CD1c-positive myeloid dendritic cell (primary cell): ENCODE data around the gene ZBTB40.
A peak's percentile ranks its signal among the peaks of the same experiment; 100 is the strongest.

Source experiments
- DNase-seq: peaks from one replicate; pipeline ENCODE4 v3.0.0-alpha.2; 2016; ENCODE audit errors: extremely low spot score

Gene ZBTB40, protein sequence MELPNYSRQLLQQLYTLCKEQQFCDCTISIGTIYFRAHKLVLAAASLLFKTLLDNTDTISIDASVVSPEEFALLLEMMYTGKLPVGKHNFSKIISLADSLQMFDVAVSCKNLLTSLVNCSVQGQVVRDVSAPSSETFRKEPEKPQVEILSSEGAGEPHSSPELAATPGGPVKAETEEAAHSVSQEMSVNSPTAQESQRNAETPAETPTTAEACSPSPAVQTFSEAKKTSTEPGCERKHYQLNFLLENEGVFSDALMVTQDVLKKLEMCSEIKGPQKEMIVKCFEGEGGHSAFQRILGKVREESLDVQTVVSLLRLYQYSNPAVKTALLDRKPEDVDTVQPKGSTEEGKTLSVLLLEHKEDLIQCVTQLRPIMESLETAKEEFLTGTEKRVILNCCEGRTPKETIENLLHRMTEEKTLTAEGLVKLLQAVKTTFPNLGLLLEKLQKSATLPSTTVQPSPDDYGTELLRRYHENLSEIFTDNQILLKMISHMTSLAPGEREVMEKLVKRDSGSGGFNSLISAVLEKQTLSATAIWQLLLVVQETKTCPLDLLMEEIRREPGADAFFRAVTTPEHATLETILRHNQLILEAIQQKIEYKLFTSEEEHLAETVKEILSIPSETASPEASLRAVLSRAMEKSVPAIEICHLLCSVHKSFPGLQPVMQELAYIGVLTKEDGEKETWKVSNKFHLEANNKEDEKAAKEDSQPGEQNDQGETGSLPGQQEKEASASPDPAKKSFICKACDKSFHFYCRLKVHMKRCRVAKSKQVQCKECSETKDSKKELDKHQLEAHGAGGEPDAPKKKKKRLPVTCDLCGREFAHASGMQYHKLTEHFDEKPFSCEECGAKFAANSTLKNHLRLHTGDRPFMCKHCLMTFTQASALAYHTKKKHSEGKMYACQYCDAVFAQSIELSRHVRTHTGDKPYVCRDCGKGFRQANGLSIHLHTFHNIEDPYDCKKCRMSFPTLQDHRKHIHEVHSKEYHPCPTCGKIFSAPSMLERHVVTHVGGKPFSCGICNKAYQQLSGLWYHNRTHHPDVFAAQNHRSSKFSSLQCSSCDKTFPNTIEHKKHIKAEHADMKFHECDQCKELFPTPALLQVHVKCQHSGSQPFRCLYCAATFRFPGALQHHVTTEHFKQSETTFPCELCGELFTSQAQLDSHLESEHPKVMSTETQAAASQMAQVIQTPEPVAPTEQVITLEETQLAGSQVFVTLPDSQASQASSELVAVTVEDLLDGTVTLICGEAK

DNA sequence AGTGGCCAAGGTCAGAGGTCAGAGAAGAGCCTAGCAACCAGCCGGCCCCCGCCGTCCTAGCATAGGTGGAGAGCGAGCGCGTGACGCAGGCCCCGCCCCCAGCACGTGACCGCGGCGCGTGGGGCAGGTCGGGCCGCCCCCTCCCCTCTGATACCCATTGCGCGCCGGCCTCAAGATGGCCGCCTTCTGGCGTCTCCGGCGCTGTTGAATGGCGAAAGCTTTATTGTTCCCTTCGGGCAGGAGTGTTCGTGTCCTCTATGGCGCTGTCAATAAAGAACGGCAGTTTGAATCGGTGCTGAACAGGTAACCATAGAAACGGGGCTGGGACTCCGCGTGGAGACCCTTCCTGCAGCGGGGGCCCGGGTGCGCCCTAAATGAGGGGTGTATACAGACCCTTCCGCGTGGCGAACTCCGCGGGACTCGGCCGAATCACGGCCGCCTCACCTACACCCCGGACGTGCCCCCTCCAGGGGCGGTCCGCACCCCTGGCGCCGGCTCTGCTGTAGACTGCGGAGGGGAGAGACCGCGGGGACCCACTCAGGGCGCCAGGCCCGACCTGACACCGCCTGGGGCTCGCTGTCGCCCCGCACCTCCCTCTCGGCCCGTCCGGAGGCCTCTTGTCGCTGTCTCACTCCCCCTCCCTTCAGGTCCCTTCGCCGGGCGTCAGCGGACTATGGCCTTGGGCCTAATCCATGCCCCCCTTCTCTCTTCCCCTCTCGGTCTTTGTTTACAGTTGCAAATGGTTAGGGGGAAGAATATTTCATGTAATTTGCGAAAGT lies at the start of gene ZBTB40:
Gene ZBTB40 (plus strand): TSS at position 150 of the 779 bp plus-strand sequence. CDS start 38,098 bp downstream, outside the sequence.
- DNase-seq = peak; percentile 97

DNA sequence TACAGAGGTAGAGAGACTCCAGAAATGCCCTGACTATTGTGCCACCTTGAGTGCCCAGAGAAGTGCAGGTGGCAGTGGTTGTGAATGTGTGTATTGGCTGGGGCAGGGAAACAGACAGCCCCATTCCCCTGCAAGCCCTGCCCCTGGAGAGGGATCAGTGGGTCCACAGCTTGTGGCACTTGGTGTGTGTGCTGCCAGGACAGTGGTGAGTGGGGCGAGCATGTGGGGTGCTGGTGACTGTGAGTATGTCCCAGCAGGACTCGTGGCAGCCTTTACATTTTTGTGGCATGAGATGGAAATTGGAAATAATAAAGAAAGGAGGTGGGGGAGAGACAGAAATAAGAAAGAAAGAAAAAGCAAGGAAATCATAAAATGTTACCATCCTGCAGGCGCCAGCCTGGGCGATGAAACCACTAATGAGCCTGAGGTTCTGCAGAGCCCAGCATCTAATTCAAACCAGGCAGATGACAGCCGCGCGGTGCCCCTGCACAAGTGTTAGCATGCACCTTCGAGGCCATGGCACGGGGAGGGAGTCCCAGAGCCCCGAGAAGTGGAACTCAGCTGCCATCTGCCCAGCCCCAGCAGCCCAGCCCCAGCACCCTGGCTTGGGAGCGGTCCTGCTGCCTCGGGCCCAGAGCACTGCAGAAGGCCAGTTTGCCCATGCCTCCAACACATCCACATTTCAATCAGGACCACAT lies 49.1 kb upstream of the ZBTB40 start:
- no peak for DNase-seq

DNA sequence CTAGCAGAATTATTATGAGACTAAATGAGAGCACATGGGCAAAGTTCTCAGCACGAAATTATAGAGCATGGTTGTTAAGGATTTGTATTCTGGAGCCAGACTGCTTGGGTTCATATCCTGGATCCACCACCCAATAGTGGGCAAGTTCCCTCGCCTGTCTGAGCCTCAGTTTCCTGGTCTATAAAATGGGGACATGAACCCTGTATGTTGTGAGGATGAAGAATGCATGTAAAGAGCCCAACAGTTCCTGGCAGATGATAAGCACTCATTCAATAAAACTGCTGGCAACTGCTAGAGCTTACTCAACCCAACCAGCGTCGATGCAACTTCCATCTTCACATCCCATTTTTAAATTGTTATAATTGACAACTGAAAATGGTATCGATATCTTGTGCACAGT lies 47.2 kb upstream of the ZBTB40 start:
- no peak for DNase-seq

DNA sequence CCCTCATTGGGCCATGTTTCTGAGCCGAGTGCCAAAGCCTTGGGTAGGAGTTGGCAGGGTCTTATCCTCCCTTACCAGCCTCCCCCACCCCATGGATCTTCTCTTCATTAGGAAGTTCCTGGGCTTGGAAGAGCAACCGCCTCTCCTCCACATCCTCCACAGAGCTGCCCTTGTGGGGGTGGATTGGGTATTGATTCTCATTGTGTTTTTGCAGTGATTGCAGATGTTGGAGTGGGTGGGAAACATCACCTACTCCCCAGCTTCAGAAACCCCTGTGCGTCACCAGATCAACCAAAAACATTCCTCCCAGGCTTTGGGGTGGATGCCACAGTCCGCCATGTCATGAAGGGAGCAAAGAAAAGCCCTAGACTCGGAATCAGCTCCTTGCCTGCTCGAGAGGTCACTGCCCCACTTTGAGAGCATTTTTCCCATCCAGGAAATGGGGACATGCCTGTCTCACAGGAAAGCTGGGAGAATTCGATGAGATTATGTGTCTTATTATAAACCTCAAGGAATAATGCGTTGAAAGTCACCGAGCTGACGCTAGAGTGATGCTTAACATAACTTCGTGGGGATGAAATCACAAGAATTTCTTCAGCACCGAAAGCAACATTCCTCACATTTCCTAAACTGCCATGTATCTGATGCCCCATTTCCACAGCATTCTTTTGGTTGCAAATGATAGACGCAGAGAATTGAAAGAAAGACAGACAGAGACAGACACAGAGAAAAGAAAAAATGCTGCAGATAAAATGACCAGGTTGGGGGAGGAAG lies 44.7 kb upstream of the ZBTB40 start:
- DNase-seq = no peak

DNA sequence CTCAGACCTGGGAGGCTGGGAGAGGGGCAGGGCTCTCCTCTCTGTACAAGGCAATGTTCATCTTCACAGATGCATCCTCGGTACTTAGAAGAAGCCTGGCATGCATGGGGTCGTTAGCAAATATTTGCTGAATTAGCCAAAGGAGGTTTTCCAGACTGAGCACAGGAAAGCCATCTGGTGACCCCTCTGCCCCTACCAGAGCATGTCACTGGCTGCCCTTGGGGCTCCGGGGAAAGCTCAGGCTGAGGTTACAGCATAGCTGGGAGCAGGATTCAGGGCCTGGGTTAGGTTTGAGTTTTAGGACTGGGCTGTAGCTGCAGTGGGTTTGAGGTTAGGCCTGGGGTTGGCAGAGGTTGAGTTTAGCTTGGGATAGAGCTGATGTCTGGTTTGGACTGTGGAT lies 43.4 kb upstream of the ZBTB40 start:
- DNase-seq = no peak

DNA sequence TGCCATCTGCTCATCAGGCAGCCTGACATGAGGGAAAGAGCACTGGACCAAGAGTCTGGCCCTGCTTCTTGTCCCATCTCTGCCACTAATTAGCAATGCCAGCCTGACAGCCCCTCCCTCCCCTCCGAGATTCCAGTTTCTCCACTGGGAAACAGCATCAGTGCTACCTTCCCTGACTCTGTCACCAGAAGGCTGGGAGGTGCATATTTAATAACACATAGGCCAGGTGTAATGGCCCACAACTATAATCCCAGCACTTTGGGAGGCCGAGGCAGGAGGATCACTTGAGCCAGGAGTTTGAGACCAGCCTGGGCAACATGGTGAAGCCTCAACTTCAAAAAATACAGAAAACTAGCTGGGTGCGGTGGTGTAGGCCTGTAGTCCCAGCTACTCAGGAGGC lies 41.2 kb upstream of the ZBTB40 start:
- no peak for DNase-seq

DNA sequence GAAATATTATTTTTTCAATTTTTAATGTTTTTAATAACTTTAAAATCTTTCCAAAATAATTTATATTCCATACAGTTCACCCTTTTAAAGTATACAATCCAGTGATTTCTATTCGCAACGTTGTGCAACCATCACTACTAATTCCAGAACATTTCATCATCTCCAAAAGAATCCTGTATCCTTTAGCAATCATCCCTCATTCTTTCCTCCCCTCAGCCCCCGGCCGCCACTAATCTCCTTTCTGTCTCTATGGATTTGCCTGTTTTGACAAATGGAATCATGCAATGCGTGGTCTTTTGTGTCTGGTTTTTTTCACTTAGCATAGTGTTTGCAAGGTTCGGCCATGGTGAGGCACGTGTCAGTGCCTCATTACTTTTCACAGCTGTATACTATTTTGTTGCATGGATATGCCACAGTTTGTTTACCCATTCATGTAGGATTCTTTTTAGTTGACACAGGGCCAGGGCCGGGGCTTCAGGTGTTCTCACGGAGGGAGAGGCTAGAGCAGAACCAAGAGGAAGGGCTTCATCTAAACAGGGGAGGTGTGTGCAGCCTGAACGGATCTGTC lies 40.6 kb upstream of the ZBTB40 start:
- DNase-seq = no peak

DNA sequence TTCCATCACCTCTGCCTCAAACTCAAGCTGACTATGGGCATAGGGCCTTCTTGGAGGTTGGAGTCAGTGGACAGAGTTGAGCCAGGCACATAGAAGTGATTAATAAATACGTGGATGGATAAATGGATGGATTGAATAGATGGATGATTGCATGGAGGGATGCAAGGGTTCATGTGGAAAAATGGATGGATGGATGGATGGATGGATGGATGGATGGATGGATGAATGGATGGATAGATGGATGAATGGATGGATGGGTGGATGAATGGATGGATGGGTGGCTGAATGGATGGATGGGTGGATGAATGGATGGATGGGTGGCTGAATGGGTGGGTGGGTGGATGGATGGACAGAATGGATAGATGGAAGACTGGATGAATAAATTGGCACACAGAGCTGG lies 40.1 kb upstream of the ZBTB40 start:
- no peak for DNase-seq

DNA sequence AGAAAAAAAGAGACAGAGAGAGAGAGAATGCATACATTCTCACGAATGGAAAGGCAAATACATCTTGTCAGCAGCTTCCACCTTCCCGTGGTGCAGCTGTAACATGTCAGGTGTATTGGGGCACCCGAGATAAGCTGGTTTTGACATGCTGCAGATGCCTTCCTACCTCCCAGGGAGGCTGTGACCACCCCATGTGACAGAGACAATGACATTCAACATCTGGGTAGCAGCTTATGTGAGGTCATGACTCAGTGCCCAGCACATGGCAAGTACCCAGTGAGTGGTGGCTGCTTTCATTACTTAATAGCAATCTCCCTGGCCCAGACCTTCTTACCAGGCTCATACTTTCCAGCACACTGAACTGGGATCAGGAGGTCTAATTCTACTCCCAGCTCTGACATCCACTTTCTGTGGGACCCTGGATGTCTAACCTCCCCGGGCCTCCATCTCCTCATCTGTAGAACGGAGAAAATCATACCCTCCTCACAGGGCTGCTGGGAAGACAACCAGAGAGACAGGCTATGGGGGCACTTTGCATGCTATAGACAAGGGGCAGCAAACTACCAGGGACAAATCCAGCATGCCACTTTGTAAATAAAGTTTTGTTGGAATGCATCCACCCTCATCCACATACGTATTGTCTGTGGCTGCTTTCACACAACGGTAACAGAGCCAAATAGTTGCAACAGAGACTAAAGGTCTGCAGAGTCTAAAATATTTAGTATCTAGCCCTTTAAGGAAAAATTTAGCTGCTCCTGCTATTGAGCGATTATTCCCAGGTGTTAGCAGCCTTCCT lies 38.5 kb upstream of the ZBTB40 start:
- DNase-seq = no peak

DNA sequence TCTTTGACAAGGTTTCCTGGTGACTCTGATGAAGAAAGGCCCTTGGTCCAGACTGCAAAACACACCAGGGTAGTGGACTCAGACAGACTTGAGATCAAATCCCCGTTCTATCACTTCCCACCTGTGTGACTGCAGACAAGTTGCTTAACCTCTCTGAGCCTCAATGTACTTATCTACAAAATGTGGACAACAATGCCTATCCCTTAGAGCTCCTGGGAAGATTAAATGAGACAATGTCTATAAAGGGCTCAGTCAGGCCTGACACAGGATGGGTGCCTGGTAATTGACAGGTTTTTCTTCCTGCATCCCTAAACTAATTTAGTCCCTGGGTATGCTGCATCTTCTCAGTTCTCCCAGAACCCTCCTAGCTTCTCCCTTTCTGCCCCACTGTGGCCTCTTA lies 37.9 kb upstream of the ZBTB40 start:
- no peak for DNase-seq

DNA sequence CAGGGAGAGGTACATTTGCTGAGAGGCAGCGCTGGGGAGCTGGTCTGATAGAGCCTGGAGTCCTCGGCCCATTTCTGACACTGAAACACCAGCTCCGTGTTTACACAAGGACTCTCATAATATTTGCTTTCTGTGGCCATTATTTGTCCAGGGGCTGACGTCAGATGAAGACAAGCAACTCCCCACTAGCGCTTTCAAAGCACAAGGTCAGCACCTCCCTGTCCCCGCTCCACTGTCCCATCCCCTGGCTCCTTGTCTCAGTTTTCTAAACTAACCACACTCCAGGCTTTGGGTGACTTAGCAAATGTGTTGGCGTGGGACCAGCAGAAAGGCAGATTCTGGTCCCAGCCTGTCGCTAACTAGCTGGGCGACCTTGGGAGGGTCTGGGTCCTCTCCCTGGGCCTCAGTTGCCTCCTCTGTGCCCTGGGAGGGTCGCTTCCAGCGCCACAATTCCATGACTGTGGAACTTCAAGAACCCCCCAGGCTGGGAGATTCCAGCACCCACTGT lies 37.4 kb upstream of the ZBTB40 start:
- no peak for DNase-seq

DNA sequence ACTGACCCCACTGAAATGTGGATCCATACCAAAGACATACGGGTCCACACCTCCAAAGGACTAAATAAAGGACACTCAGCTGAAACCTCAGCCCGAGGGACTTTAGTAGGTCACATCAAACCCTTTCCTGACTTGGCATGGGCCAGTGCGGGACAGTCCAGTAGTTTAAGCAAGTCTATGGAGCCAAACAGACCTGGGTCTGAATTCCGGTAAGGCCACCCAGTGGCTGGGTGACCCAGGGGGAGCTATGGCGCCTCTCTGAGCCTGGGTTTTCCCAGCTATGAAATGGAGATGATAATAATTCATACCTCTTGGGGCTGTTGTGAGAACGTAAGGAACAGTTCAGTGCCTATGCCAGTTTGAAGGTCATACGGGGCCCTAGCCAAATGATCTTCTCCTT lies 36.2 kb upstream of the ZBTB40 start:
- DNase-seq = no peak

DNA sequence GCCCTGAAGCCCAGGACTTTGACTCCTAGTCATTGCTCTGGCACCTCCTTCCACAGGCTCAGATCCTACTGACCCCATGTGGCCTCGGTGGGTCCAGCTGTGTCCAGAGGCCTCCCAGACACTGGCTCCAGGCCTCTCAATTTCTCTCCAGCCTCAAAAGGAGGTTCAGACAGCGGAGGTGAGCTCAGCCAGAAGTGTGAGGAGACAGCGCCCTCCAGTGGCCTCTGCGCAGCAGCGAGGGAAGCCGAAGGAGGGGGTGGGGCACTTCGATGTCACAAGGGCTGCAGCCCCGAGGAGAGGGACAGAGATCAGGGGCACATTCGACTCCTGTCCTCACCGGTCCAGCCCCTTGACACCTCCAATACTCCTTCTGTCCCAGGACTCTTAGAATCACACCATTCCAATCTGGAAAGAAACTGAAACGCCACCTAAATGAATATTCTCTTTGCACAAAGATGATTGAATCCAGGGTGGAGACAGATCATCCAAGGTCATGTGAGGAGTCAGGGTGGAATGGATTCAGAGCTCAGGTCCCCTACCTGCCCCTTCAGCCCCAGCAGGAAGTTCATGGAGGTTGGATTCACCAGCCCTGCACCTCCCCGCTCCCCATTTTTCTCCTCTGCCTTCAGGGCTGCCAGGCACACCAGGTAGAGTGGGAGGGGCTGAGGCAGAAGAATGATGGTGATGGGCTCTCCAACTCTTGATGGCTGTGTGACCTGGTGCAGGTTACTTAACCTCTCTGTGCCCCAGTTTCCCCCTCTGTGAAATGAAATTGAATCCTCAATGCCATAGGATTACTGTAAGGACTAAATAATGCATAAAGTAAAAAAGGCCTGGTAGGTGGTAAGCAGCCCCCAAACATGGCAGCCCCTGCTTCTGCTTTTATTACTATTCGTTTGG lies 34.8 kb upstream of the ZBTB40 start:
- DNase-seq = peak; percentile 72

DNA sequence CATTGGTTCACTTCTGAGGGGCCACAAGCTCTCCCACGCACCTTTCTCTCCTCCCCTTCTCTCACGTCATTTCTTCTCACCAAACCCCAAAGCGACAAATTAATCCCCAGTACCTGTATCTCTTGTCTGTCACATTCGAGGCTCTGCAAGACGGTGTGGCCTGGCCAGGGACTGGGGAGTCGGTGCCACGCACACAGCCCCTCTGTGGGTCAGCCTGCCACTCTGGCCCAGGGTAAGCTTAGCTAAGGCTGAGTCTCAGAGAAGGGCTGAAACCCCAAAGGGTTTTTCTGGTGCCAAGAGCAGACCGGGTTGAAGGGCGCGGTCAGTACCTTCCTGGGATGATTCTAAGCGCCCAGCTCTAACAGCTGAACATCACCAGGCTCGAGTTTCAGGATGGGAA lies 34.2 kb upstream of the ZBTB40 start:
- DNase-seq = no peak

DNA sequence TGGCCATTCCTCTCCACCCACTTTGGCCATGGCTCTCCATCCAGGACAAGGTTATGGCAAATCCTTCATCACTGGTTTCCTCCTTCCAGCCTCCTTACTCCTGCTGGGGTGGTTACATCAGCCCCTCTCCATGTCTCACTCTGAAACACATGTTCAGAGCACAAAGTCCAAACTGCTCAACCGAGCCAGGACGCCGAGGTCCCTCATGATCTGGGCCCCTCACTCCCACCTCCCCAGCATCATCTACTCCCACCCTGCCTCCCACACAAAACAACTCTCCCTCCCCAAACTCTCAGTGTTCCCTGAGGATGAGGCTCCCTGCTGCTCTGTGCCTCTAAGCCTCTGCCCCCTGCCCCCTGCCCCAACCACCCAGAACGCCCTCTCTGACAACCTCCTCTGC lies 33.3 kb upstream of the ZBTB40 start:
- no peak for DNase-seq

DNA sequence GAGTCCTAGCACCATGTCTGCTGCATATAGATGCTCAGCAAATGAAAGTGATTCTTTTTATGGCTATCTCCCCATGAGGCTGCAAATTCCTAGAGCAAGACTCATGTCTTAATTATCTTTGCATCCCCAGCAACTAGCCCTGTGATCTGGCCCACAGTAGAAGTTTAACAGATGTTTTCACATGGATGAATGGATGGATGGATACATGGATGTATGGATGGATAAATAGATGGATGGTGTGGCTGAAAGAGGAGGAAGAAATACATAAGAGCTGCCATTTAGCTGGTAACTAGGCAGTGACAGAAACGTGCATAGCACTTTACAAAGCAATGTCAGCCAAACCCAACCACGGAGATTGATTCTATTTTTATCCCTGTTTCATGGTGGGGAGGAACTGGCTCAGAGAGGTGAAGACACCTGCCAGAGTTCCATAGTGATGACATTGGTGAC lies 32.7 kb upstream of the ZBTB40 start:
- no peak for DNase-seq

DNA sequence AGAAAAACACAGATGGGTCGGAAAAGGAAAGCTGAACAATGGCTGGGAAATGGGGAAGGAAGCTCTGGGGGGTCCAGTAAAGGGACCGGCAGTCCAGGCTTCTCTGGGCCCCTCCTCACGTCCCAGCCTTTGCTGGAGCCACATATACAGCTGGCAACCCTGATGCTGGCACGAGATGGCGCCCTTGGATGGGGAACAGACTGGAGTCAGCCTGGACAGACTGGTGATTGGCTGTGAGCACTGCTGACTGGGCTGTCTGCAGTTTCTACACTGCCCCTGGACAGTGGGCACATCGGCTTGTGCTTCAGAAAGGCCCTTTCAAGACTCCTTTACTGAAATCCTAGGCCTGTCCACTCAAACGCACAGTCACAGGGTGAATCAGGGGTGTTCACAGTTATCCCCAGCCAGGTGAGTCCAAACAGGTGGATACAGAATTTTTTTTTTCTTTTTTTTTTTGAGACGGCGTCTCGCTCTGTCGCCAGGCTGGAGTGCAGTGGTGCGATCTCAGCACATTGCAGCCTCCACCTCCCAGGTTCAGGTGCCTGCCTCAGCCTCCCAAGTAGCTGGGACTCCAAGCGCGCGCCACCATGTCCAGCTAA lies 31.1 kb upstream of the ZBTB40 start:
- DNase-seq = peak; percentile 79
